Effector memory CD8-positive, alpha-beta T cell (primary cell): ENCODE data around the gene RPS17.

Source experiments
- ATAC-seq: fragments of 150-1000 bp; cut with Tn5 transposase; replicated peaks from 2 replicates; pipeline ENCODE4 v1.10.0; 2021; ENCODE audit warnings: mild to moderate bottlenecking, moderate library complexity
- DNase-seq, 3 experiments: peaks; one replicate each; pipeline ENCODE4 v3.0.0; 2021
- H3K27ac Mint-ChIP-seq, 2 donors: one replicate each; pipeline ENCODE4 v1.8.0; 2022; ENCODE audit warnings: mild to moderate bottlenecking in 2 of 2, mixed read lengths in 2 of 2, moderate library complexity in 2 of 2
- H3K27me3 Mint-ChIP-seq, 2 donors: one replicate each; pipeline ENCODE4 v1.8.0; 2022; ENCODE audit warnings: mixed read lengths in 2 of 2
- H3K36me3 Mint-ChIP-seq: one replicate; pipeline ENCODE4 v1.8.0; 2022; ENCODE audit warnings: mild to moderate bottlenecking, moderate library complexity, mixed read lengths; ENCODE audit not compliant: insufficient read depth
- H3K4me1 Mint-ChIP-seq, 2 donors: one replicate each; pipeline ENCODE4 v1.8.0; 2022; ENCODE audit warnings: low read depth in 2 of 2, mixed read lengths in 2 of 2
- H3K4me3 Mint-ChIP-seq, 2 donors: one replicate each; pipeline ENCODE4 v1.8.0; 2022; ENCODE audit warnings: mild to moderate bottlenecking in 2 of 2, mixed read lengths in 2 of 2, moderate library complexity in 2 of 2
- H3K9me3 Mint-ChIP-seq, 2 donors: one replicate each; pipeline ENCODE4 v1.8.0; 2022; ENCODE audit warnings: mixed read lengths in 2 of 2

RPS17 gene

GRCh38 chr15:82558502-82558901 lies 18.2 kb upstream of the RPS17 start:
- DNase-seq (no peak), ATAC-seq (no peak)
- no peaks in the 10 kb centered on the region for H3K36me3 Mint-ChIP-seq
- no peak overlapping the region for H3K4me3 Mint-ChIP-seq
- H3K27ac Mint-ChIP-seq, result no peak overlapping the region
- peaks cover 8 to 9% of the 10 kb centered on the region in 2 donors for H3K27me3 Mint-ChIP-seq
- no peaks in the 10 kb centered on the region for H3K4me1 Mint-ChIP-seq
- H3K9me3 Mint-ChIP-seq, result no peaks in the 10 kb centered on the region

- H3K9me3 Mint-ChIP-seq, result no peaks in the 10 kb centered on the region
- H3K4me3 Mint-ChIP-seq, result no peak overlapping the region
- no peaks in the 10 kb centered on the region for H3K36me3 Mint-ChIP-seq
- H3K4me1 Mint-ChIP-seq, result no peaks in the 10 kb centered on the region
- no peak overlapping the region for H3K27ac Mint-ChIP-seq
- ATAC-seq (no peak), DNase-seq (no peak)
- H3K27me3 Mint-ChIP-seq, result peaks cover 21 to 24% of the 10 kb centered on the region in 2 donors
These were observed 16.2 kb upstream of the RPS17 start for GRCh38 chr15:82556315-82557035.

GRCh38 chr15:82554849-82555248 lies 14.6 kb upstream of the RPS17 start:
- no peaks in the 10 kb centered on the region for H3K36me3 Mint-ChIP-seq
- H3K27ac Mint-ChIP-seq, result no peak overlapping the region
- peaks cover 21 to 25% of the 10 kb centered on the region in 2 donors for H3K27me3 Mint-ChIP-seq
- no peaks in the 10 kb centered on the region for H3K4me1 Mint-ChIP-seq
- ATAC-seq, result no peak
- no peak overlapping the region for H3K4me3 Mint-ChIP-seq
- H3K9me3 Mint-ChIP-seq, result no peaks in the 10 kb centered on the region
- no peak for DNase-seq

- H3K4me3 Mint-ChIP-seq, result no peak overlapping the region
- H3K27ac Mint-ChIP-seq, result no peak overlapping the region
- DNase-seq (no peak), ATAC-seq (no peak)
- no peaks in the 10 kb centered on the region for H3K4me1 Mint-ChIP-seq
- peaks cover 21 to 25% of the 10 kb centered on the region in 2 donors for H3K27me3 Mint-ChIP-seq
- H3K36me3 Mint-ChIP-seq, result no peaks in the 10 kb centered on the region
- H3K9me3 Mint-ChIP-seq, result no peaks in the 10 kb centered on the region
These were observed 14.1 kb upstream of the RPS17 start for GRCh38 chr15:82554351-82554750.

- ATAC-seq, result no peak
- Mint-ChIP-seq H3K4me3 (no peak overlapping the region), H3K4me1 (no peaks in the 10 kb centered on the region), H3K27ac (no peak overlapping the region), H3K36me3 (no peaks in the 10 kb centered on the region), H3K9me3 (no peaks in the 10 kb centered on the region), H3K27me3 (peaks cover 21 to 25% of the 10 kb centered on the region in 2 donors)
- DNase-seq, result no peak
These were observed 13.6 kb upstream of the RPS17 start for GRCh38 chr15:82553846-82554245.

GRCh38 chr15:82552861-82553260 lies 12.6 kb upstream of the RPS17 start:
- peaks cover 0 to 3% of the 10 kb centered on the region in 2 donors for H3K4me1 Mint-ChIP-seq
- no peaks in the 10 kb centered on the region for H3K36me3 Mint-ChIP-seq
- H3K27ac Mint-ChIP-seq, result no peak overlapping the region
- peaks cover 21 to 25% of the 10 kb centered on the region in 2 donors for H3K27me3 Mint-ChIP-seq
- DNase-seq (no peak), ATAC-seq (no peak)
- no peaks in the 10 kb centered on the region for H3K9me3 Mint-ChIP-seq
- no peak overlapping the region for H3K4me3 Mint-ChIP-seq

GRCh38 chr15:82551646-82552247 lies 11.5 kb upstream of the RPS17 start:
- ATAC-seq, result no peak

GRCh38 chr15:82549199-82549665 lies 9.0 kb upstream of the RPS17 start:
- ATAC-seq (no peak), DNase-seq (no peak)
- no peaks in the 10 kb centered on the region for H3K36me3 Mint-ChIP-seq
- H3K4me1 Mint-ChIP-seq, result peaks cover 0 to 3% of the 10 kb centered on the region in 2 donors
- no peak overlapping the region for H3K4me3 Mint-ChIP-seq
- H3K27ac Mint-ChIP-seq, result no peak overlapping the region
- H3K27me3 Mint-ChIP-seq, result peaks cover 14 to 31% of the 10 kb centered on the region in 2 donors
- H3K9me3 Mint-ChIP-seq, result no peaks in the 10 kb centered on the region

More at GRCh38 chr15:82551646-82552247, 11.5 kb upstream of the RPS17 start:
- no peak overlapping the region for H3K4me3 Mint-ChIP-seq
- no peaks in the 10 kb centered on the region for H3K9me3 Mint-ChIP-seq
- peaks cover 0 to 3% of the 10 kb centered on the region in 2 donors for H3K4me1 Mint-ChIP-seq
- H3K36me3 Mint-ChIP-seq, result no peaks in the 10 kb centered on the region
- H3K27me3 Mint-ChIP-seq, result peaks cover 14 to 25% of the 10 kb centered on the region in 2 donors
- H3K27ac Mint-ChIP-seq, result peak overlapping the region in 1 of 2 donors; percentile 62
- no peak for DNase-seq

GRCh38 chr15:82548700-82549099 lies 8.4 kb upstream of the RPS17 start:
- H3K4me1 Mint-ChIP-seq, result peaks cover 0 to 3% of the 10 kb centered on the region in 2 donors
- peaks cover 14 to 30% of the 10 kb centered on the region in 2 donors for H3K27me3 Mint-ChIP-seq
- H3K36me3 Mint-ChIP-seq, result peaks cover 1% of the 10 kb centered on the region
- ATAC-seq (peak; percentile 85), DNase-seq (peak in 2 of 3 experiments; percentile 14 to 20)
- no peak overlapping the region for H3K4me3 Mint-ChIP-seq
- no peaks in the 10 kb centered on the region for H3K9me3 Mint-ChIP-seq
- no peak overlapping the region for H3K27ac Mint-ChIP-seq

- H3K27me3 Mint-ChIP-seq, result peaks cover 0 to 12% of the 10 kb centered on the region in 2 donors
- H3K4me1 Mint-ChIP-seq, result peaks cover 0 to 12% of the 10 kb centered on the region in 2 donors
- H3K9me3 Mint-ChIP-seq, result no peaks in the 10 kb centered on the region
- peaks cover 6% of the 10 kb centered on the region for H3K36me3 Mint-ChIP-seq
- ATAC-seq, result no peak
- no peak overlapping the region for H3K27ac Mint-ChIP-seq
- DNase-seq, result no peak
- H3K4me3 Mint-ChIP-seq, result no peak overlapping the region
These were observed 5.2 kb upstream of the RPS17 start for GRCh38 chr15:82545478-82545877.

GRCh38 chr15:82545002-82545401 lies 4.7 kb upstream of the RPS17 start:
- Mint-ChIP-seq H3K4me3 (no peak overlapping the region), H3K4me1 (peaks cover 0 to 12% of the 10 kb centered on the region in 2 donors), H3K36me3 (peaks cover 11% of the 10 kb centered on the region), H3K27me3 (peaks cover 0 to 12% of the 10 kb centered on the region in 2 donors), H3K9me3 (no peaks in the 10 kb centered on the region), H3K27ac (no peak overlapping the region)
- DNase-seq, result no peak
- no peak for ATAC-seq

- Mint-ChIP-seq H3K9me3 (no peaks in the 10 kb centered on the region), H3K4me3 (no peak overlapping the region)
These were observed 4.2 kb upstream of the RPS17 start for GRCh38 chr15:82544431-82544830.

GRCh38 chr15:82543160-82543559 lies 2.9 kb upstream of the RPS17 start:
- ATAC-seq (no peak), DNase-seq (no peak)
- H3K27ac Mint-ChIP-seq, result no peak overlapping the region
- no peak overlapping the region for H3K4me3 Mint-ChIP-seq
- no peaks in the 10 kb centered on the region for H3K9me3 Mint-ChIP-seq
- peaks cover 8 to 17% of the 10 kb centered on the region in 2 donors for H3K4me1 Mint-ChIP-seq
- H3K36me3 Mint-ChIP-seq, result peaks cover 27% of the 10 kb centered on the region
- H3K27me3 Mint-ChIP-seq, result peaks cover 0 to 12% of the 10 kb centered on the region in 2 donors

More at GRCh38 chr15:82544431-82544830, 4.2 kb upstream of the RPS17 start:
- H3K27ac Mint-ChIP-seq, result no peak overlapping the region
- peaks cover 0 to 12% of the 10 kb centered on the region in 2 donors for H3K27me3 Mint-ChIP-seq
- H3K4me1 Mint-ChIP-seq, result peaks cover 0 to 12% of the 10 kb centered on the region in 2 donors
- peaks cover 16% of the 10 kb centered on the region for H3K36me3 Mint-ChIP-seq
- DNase-seq (no peak), ATAC-seq (no peak)

- Mint-ChIP-seq H3K36me3 (peaks cover 48% of the 10 kb centered on the region), H3K9me3 (no peaks in the 10 kb centered on the region), H3K27ac (peak overlapping the region; percentile 95 to 96), H3K27me3 (peaks cover 0 to 6% of the 10 kb centered on the region in 2 donors), H3K4me1 (peaks cover 14 to 24% of the 10 kb centered on the region in 2 donors), H3K4me3 (peak overlapping the region; percentile 94 to 95)
- no peak for DNase-seq
- ATAC-seq, result no peak
These were observed 751 bp upstream of the RPS17 start for GRCh38 chr15:82540984-82541431.
